A673 (cell line): Measurements from ENCODE around the gene CCR6.

ENCODE experiments used
- EZH2 ChIP-seq: fragments of 200-600 bp; sonication (generic); IDR thresholded peaks from 2 replicates; pipeline ENCODE4 v1.6.1; 2017; ENCODE audit warnings: borderline replicate concordance, low read depth, mild to moderate bottlenecking, mixed read lengths, antibody characterized with exemption, low read length; ENCODE audit not compliant: poor library complexity, severe bottlenecking
- TF ChIP-seq, protein P1 (sequence below): fragments of 300-800, 200-600 bp; sonication (generic); conservative IDR thresholded peaks from 2 replicates; pipeline ENCODE4 v1.5.1; 2017; ENCODE audit warnings: low read depth, mild to moderate bottlenecking, antibody characterized with exemption, low read length, moderate library complexity, mixed read lengths

DNA sequence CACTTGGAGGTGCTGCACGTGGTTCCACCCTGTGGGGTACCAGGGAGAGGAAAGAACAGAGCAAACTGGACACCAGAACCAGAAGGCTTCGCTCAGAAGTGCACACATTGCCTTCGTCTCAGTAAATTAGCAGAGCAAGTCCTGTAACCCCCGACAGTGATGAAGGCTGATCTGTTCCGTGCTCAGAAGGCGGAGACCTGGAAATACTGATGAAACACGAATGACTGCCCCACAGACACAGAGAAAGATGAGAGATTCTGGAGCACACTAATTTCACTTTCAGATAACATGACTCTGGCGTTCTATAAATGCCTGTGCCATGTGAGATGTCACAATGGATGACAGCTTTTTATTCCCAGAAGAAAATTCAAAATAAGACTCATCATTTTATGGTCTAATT lies 44.2 kb upstream of the CCR6 start:
- TF ChIP-seq EZH2: no peak
- TF ChIP-seq, protein P1, sequence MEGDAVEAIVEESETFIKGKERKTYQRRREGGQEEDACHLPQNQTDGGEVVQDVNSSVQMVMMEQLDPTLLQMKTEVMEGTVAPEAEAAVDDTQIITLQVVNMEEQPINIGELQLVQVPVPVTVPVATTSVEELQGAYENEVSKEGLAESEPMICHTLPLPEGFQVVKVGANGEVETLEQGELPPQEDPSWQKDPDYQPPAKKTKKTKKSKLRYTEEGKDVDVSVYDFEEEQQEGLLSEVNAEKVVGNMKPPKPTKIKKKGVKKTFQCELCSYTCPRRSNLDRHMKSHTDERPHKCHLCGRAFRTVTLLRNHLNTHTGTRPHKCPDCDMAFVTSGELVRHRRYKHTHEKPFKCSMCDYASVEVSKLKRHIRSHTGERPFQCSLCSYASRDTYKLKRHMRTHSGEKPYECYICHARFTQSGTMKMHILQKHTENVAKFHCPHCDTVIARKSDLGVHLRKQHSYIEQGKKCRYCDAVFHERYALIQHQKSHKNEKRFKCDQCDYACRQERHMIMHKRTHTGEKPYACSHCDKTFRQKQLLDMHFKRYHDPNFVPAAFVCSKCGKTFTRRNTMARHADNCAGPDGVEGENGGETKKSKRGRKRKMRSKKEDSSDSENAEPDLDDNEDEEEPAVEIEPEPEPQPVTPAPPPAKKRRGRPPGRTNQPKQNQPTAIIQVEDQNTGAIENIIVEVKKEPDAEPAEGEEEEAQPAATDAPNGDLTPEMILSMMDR: no peak
